Neuronal stem cell (in vitro differentiated cells): ENCODE data around the gene ATG10.

ENCODE experiments used
- DNase-seq: peaks from one replicate; pipeline ENCODE4 v3.0.0-alpha.2; 2013; ENCODE audit warnings: low spot score
- H2AFZ ChIP-seq: one replicate; pipeline ENCODE4 v1.6.1; 2013; ENCODE audit warnings: mild to moderate bottlenecking, low read length, inconsistent platforms
- H2AK5ac ChIP-seq: 2 replicates; pipeline ENCODE4 v1.6.1; 2013; ENCODE audit warnings: low read depth, mild to moderate bottlenecking, inconsistent platforms, low read length, moderate library complexity, mixed read lengths
- H2BK120ac ChIP-seq: 2 replicates; pipeline ENCODE4 v1.6.1; 2013; ENCODE audit warnings: low read depth, mild to moderate bottlenecking, inconsistent platforms, low read length, moderate library complexity, mixed read lengths
- H2BK12ac ChIP-seq: one replicate; pipeline ENCODE4 v1.6.1; 2013; ENCODE audit warnings: low read length, inconsistent platforms
- H2BK15ac ChIP-seq: 2 replicates; pipeline ENCODE4 v1.6.1; 2013; ENCODE audit warnings: mild to moderate bottlenecking, low read length, inconsistent platforms, mixed read lengths
- H2BK5ac ChIP-seq: one replicate; pipeline ENCODE4 v1.6.1; 2013; ENCODE audit warnings: inconsistent platforms, mild to moderate bottlenecking, low read length, moderate library complexity
- H3K14ac ChIP-seq: one replicate; pipeline ENCODE4 v1.6.1; 2013; ENCODE audit warnings: low read length, inconsistent platforms
- H3K18ac ChIP-seq: 2 replicates; pipeline ENCODE4 v1.6.1; 2013; ENCODE audit warnings: low read length, inconsistent platforms
- H3K23ac ChIP-seq: 2 replicates; pipeline ENCODE4 v1.6.1; 2013; ENCODE audit warnings: low read depth, mild to moderate bottlenecking, mixed read lengths, low read length, inconsistent platforms; ENCODE audit not compliant: poor library complexity
- H3K27ac ChIP-seq: replicated peaks from 3 replicates; pipeline ENCODE4 v1.5.1; 2013; ENCODE audit warnings: low read length, inconsistent platforms
- H3K27me3 ChIP-seq, 3 experiments: 2 replicates each; pipeline ENCODE4 v1.6.1; 2013; ENCODE audit warnings: low read length in 3 of 3, mild to moderate bottlenecking in 2 of 3, inconsistent platforms in 1 of 3, low read depth in 1 of 3, mixed read lengths in 1 of 3, moderate library complexity in 1 of 3; ENCODE audit not compliant: control insufficient read depth in 3 of 3, insufficient read depth in 3 of 3
- H3K36me3 ChIP-seq, 2 donors: replicated peaks in 1 of 2; 2 replicates each; pipeline ENCODE4 v1.6.1; 2013; ENCODE audit warnings: low read length in 2 of 2; ENCODE audit not compliant: control insufficient read depth in 2 of 2, insufficient read depth in 2 of 2
- H3K4ac ChIP-seq: 2 replicates; pipeline ENCODE4 v1.6.1; 2013; ENCODE audit warnings: inconsistent platforms, mild to moderate bottlenecking, low read length, moderate library complexity
- H3K4me1 ChIP-seq, 2 donors: 1 replicate in 1 of 2; 2 replicates in 1 of 2; pipeline ENCODE4 v1.6.1; 2013; ENCODE audit warnings: low read length in 2 of 2, low read depth in 1 of 2; ENCODE audit not compliant: control insufficient read depth in 2 of 2, insufficient read depth in 1 of 2
- H3K4me2 ChIP-seq: one replicate; pipeline ENCODE4 v1.6.1; 2013; ENCODE audit warnings: mild to moderate bottlenecking, low read length, inconsistent platforms; ENCODE audit not compliant: insufficient read depth, poor library complexity, severe bottlenecking
- H3K4me3 ChIP-seq, 2 donors: 2 replicates each; pipeline ENCODE4 v1.5.1; 2013; ENCODE audit warnings: low read length in 2 of 2, mild to moderate bottlenecking in 2 of 2, inconsistent platforms in 1 of 2, moderate library complexity in 1 of 2
- H3K79me1 ChIP-seq: one replicate; pipeline ENCODE4 v1.6.1; 2013; ENCODE audit warnings: low read depth, mild to moderate bottlenecking, inconsistent platforms, low read length, moderate library complexity
- H3K9ac ChIP-seq: one replicate; pipeline ENCODE4 v1.6.1; 2013; ENCODE audit warnings: mild to moderate bottlenecking, low read depth, low read length, inconsistent platforms; ENCODE audit not compliant: poor library complexity
- H3K9me3 ChIP-seq, 2 donors: replicated peaks in 1 of 2; 2 replicates each; pipeline versions ENCODE3 to v1.6.1; 2013; ENCODE audit warnings: low read length in 2 of 2, mild to moderate bottlenecking in 2 of 2, inconsistent platforms in 1 of 2, low read depth in 1 of 2, mixed read lengths in 1 of 2, moderate library complexity in 1 of 2; ENCODE audit not compliant: control insufficient read depth in 2 of 2, insufficient read depth in 1 of 2
- H4K8ac ChIP-seq: one replicate; pipeline ENCODE4 v1.6.1; 2013; ENCODE audit warnings: low read depth, mild to moderate bottlenecking, inconsistent platforms, low read length, moderate library complexity
- H4K91ac ChIP-seq: one replicate; pipeline ENCODE4 v1.6.1; 2013; ENCODE audit warnings: low read length, low read depth, mild to moderate bottlenecking, inconsistent platforms; ENCODE audit not compliant: poor library complexity
- WGBS, 2 donors: extraction: QIAGEN DNeasy Blood & Tissue Kit; methylation state at CpG; one replicate each; pipeline ENCODE4 v1.1.7; 2013; ENCODE audit warnings: missing lambda C conversion rate in 2 of 2, mixed read lengths in 1 of 2; ENCODE audit not compliant: insufficient read length in 2 of 2, insufficient replicate concordance in 1 of 2; ENCODE audit errors: extremely low coverage in 2 of 2; 5-methylcytosine and 5-hydroxymethylcytosine counted together

ATG10 gene

DNA sequence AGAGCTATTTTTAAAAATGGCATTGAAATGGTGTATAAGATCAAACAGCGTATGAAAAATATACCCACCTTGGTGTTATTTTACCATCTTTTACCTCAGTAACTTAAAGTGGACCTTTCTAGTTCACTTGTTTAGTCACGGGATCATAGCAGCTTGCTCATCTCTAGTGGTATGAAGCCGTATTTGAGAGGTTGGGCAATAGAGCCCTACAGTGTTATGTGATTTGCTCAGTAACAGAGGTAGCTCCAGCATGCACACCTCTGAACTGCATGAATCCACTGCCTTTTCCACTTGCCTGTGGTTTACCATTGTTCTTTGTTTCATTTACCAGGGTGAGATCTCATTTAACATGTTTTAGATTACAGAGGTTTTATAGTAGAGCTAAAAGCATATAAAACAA lies 134.4 kb downstream of the ATG10 start:
- no CpG with 5 or more reads among the region's 3 CpGs for WGBS, 2 donors
- Histone ChIP-seq H3K27ac (no peak overlapping the region), H4K91ac (no peak overlapping the region)

DNA sequence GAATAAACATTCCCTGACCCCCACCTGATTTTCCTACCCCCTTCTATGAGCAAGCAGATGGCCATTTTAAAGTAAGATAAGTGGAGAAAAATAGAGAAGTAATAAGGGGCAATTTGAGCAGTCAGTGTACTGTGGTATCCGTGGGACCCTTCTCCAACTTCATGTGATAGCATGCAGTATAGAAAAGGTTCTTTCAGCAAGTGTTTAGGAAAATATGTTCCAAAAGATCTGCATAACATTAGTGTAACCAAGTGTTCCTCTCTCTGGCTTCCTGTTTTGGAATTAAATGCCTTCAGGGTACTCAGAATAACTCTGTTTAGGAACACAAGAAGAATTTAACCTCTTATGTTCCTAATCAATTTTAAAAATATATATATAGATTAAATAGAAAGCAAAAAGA lies 134.9 kb downstream of the ATG10 start:
- Histone ChIP-seq H2BK120ac (no peak overlapping the region), H2AFZ (peak overlapping the region; percentile 75), H2BK15ac (no peak overlapping the region), H3K9ac (no peak overlapping the region), H3K27me3 (no peaks in the 10 kb centered on the region), H3K4me1 (peaks cover 4 to 5% of the 10 kb centered on the region in 2 donors), H3K4me3 (no peak overlapping the region), H3K27ac (no peak overlapping the region), H3K14ac (no peak overlapping the region), H3K36me3 (no peaks in the 10 kb centered on the region), H4K91ac (no peak overlapping the region), H3K79me1 (no peaks in the 10 kb centered on the region), H3K18ac (no peak overlapping the region), H2BK12ac (no peak overlapping the region), H3K4ac (no peak overlapping the region), H3K9me3 (no peaks in the 10 kb centered on the region), H2AK5ac (no peak overlapping the region), H3K4me2 (no peak overlapping the region), H2BK5ac (no peak overlapping the region), H3K23ac (no peak overlapping the region), H4K8ac (no peak overlapping the region)
- DNase-seq: no peak
- WGBS, 2 donors: no CpG with 5 or more reads among the region's 1 CpG

More for the DNA sequence above, 134.4 kb downstream of the ATG10 start:
- Histone ChIP-seq H4K8ac (no peak overlapping the region), H3K14ac (no peak overlapping the region), H2AFZ (peak overlapping the region; percentile 75), H2BK12ac (no peak overlapping the region), H3K27me3 (no peaks in the 10 kb centered on the region), H3K23ac (no peak overlapping the region), H3K4ac (no peak overlapping the region), H2BK5ac (no peak overlapping the region), H3K18ac (no peak overlapping the region), H2BK120ac (no peak overlapping the region), H3K4me1 (peaks cover 4 to 5% of the 10 kb centered on the region in 2 donors), H3K79me1 (no peaks in the 10 kb centered on the region), H3K9ac (no peak overlapping the region), H3K9me3 (no peaks in the 10 kb centered on the region), H3K4me2 (no peak overlapping the region), H3K4me3 (no peak overlapping the region), H2AK5ac (no peak overlapping the region), H3K36me3 (no peaks in the 10 kb centered on the region), H2BK15ac (no peak overlapping the region)
- DNase-seq: no peak

DNA sequence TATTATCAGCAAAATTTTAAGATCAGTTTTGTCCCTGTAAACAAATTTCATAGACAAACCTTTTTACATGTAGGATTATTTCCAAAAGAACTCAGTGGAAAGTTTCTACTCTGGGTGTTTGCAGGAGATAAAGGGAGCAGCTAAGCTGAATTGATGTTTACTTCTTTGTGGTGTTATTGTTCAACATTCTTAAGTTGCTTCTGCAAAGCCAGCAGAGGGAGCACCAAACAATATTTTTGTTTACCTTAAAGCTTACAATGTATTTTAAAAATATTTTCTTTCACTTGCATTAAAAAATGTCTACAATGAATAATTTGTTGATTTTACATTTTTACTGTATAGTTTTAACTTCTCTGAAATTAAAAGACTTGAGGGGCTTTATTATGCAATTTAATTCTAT lies 135.4 kb downstream of the ATG10 start:
- no peak overlapping the region for H2BK5ac ChIP-seq
- H4K8ac ChIP-seq: no peak overlapping the region
- H3K27ac ChIP-seq: no peak overlapping the region
- no peak overlapping the region for H3K14ac ChIP-seq
- peak overlapping the region; percentile 75 for H2AFZ ChIP-seq
- no peak overlapping the region for H2BK120ac ChIP-seq
- H3K79me1 ChIP-seq: no peaks in the 10 kb centered on the region
- H3K4me2 ChIP-seq: no peak overlapping the region
- H3K9ac ChIP-seq: no peak overlapping the region
- no peak overlapping the region for H3K18ac ChIP-seq
- no peaks in the 10 kb centered on the region for H3K27me3 ChIP-seq
- no peaks in the 10 kb centered on the region for H3K36me3 ChIP-seq
- H3K4ac ChIP-seq: no peak overlapping the region
- no peak overlapping the region for H3K23ac ChIP-seq
- no peak overlapping the region for H3K4me3 ChIP-seq
- H3K9me3 ChIP-seq: no peaks in the 10 kb centered on the region
- no peak overlapping the region for H2AK5ac ChIP-seq
- no peak overlapping the region for H2BK12ac ChIP-seq
- H4K91ac ChIP-seq: no peak overlapping the region
- H3K4me1 ChIP-seq: peaks cover 4 to 5% of the 10 kb centered on the region in 2 donors
- DNase-seq: no peak
- H2BK15ac ChIP-seq: no peak overlapping the region

DNA sequence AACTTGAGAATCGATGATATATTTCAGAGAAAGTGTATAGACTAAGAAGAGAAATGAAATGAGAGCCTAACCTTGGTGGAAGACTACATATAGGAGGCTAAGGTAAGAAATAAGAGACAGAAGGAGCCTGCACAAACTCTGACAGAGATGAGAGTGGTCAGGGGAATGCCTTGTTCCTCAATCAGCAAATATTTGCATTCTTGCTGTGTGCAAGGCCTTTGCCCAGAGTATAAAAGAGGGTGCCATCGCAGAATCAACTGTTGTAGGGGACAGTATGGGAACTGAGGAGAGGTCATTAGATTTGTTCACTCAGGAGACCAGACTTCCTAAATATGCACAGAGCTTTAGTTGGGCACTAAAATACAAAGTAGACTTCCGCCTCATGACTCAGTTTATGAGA lies 137.2 kb downstream of the ATG10 start:
- Histone ChIP-seq H3K4me2 (no peak overlapping the region), H4K8ac (no peak overlapping the region), H2BK15ac (no peak overlapping the region), H3K18ac (no peak overlapping the region), H3K27ac (no peak overlapping the region), H3K14ac (no peak overlapping the region), H2AK5ac (no peak overlapping the region), H3K23ac (no peak overlapping the region), H3K4ac (no peak overlapping the region), H3K4me3 (no peak overlapping the region), H3K9me3 (no peaks in the 10 kb centered on the region), H2BK5ac (no peak overlapping the region), H2BK12ac (no peak overlapping the region), H4K91ac (no peak overlapping the region), H3K79me1 (no peaks in the 10 kb centered on the region), H2BK120ac (no peak overlapping the region), H3K9ac (no peak overlapping the region), H2AFZ (no peak overlapping the region), H3K36me3 (no peaks in the 10 kb centered on the region), H3K27me3 (no peaks in the 10 kb centered on the region), H3K4me1 (peaks cover 4 to 5% of the 10 kb centered on the region in 2 donors)
- WGBS, 2 donors: no CpG with 5 or more reads among the region's 3 CpGs
- no peak for DNase-seq
